OCI-LY7 (cell line): ENCODE results near the gene GAMT. TPM values are rescaled to one million over a fixed set of nuclear protein-coding genes. Genes with fewer than 3 reads are reported as not detected.

Experiments used
- BruUV-seq: library from RNA; stranded (reverse); fragments of 400-500 nt; replicated peaks from 2 replicates; lab custom pipeline; 2021; lab: Mats Ljungman, UMichigan
- CTCF ChIA-PET: fragments of 300-600 bp; sonication (Branson Sonifier 250); formaldehyde crosslinking; loops from one replicate; lab custom pipeline; 2022; ENCODE audit warnings: antibody characterized with exemption; ENCODE audit not compliant: unreplicated experiment; lab: Charles Lee
- POLR2A ChIA-PET: fragments of 300-600 bp; sonication (Branson Sonifier 250); formaldehyde crosslinking; loops from one replicate; lab custom pipeline; 2022; ENCODE audit warnings: antibody characterized with exemption; lab: Charles Lee
- DNase-seq: peaks from one replicate; pipeline ENCODE4 v3.0.0-alpha.2; 2015; ENCODE audit warnings: low spot score
- H2AFZ ChIP-seq: fragments of 200-600 bp; sonication (generic), shearing (Covaris generic); 2 replicates; pipeline ENCODE4 v1.6.1; 2014; ENCODE audit warnings: mild to moderate bottlenecking, antibody characterized with exemption, low read length, moderate library complexity
- H3K27ac ChIP-seq: fragments of 200-600 bp; sonication (generic); 2 replicates; pipeline ENCODE4 v1.5.1; 2014; ENCODE audit warnings: mixed run types, low read depth, mild to moderate bottlenecking, moderate library complexity, low read length, inconsistent platforms; ENCODE audit not compliant: poor library complexity, severe bottlenecking
- H3K36me3 ChIP-seq: fragments of 200-600 bp; sonication (generic); 2 replicates; pipeline ENCODE4 v1.6.1; 2014; ENCODE audit warnings: mild to moderate bottlenecking, antibody characterized with exemption, low read length, moderate library complexity, mixed read lengths; ENCODE audit not compliant: insufficient read depth
- H3K4me1 ChIP-seq: fragments of 200-600 bp; sonication (generic); 2 replicates; pipeline ENCODE4 v1.5.1; 2014; ENCODE audit warnings: mild to moderate bottlenecking, low read length; ENCODE audit not compliant: insufficient read depth, poor library complexity, severe bottlenecking
- H3K4me2 ChIP-seq: fragments of 200-600 bp; sonication (generic); 2 replicates; pipeline ENCODE4 v1.6.1; 2014; ENCODE audit warnings: mild to moderate bottlenecking, low read length
- H3K4me3 ChIP-seq: fragments of 200-600 bp; sonication (generic); 2 replicates; pipeline ENCODE4 v1.5.1; 2014; ENCODE audit warnings: mild to moderate bottlenecking, low read depth, low read length; ENCODE audit not compliant: poor library complexity, severe bottlenecking
- H3K79me2 ChIP-seq: fragments of 200-600 bp; sonication (generic); 2 replicates; pipeline ENCODE4 v1.6.1; 2016; ENCODE audit warnings: low read depth, mild to moderate bottlenecking, low read length, moderate library complexity, mixed read lengths; ENCODE audit not compliant: insufficient read depth
- H3K9me2 ChIP-seq: fragments of 200-600 bp; sonication (generic); 2 replicates; pipeline ENCODE4 v1.6.1; 2016; ENCODE audit warnings: mild to moderate bottlenecking, low read length, mixed read lengths; ENCODE audit not compliant: insufficient read depth
- H3K9me3 ChIP-seq: fragments of 200-600 bp; sonication (generic); 2 replicates; pipeline ENCODE4 v1.6.1; 2014; ENCODE audit warnings: mild to moderate bottlenecking, mixed run types, low read length, mixed read lengths
- H4K20me1 ChIP-seq: fragments of 200-600 bp; sonication (generic); 2 replicates; pipeline ENCODE4 v1.6.1; 2014; ENCODE audit warnings: mild to moderate bottlenecking, antibody characterized with exemption, low read length, moderate library complexity, mixed read lengths; ENCODE audit not compliant: insufficient read depth
- EZH2phosphoT487 ChIP-seq: fragments of 200-600 bp; sonication (generic); IDR thresholded peaks from 2 replicates; pipeline ENCODE4 v1.6.1; 2018; ENCODE audit warnings: low read depth, borderline replicate concordance, mild to moderate bottlenecking, mixed run types, antibody characterized with exemption, low read length, moderate library complexity, mixed read lengths
- intact Hi-C: fragments of 100-400 bp; cut with micrococcal nuclease; formaldehyde crosslinking; loops from one replicate; pipeline ENCODE4 v1.10.0; 2022; ENCODE audit not compliant: unreplicated experiment
- total RNA-seq, 2 experiments: library from RNA; depleted of rRNA in 1 of 2; stranded (reverse); fragments of >200 nt in 1 of 2; shearing (Covaris generic) in 1 of 2; gene quantifications; 2 replicates each; pipeline ENCODE4 v1.2.3, GENCODE V29; 2014 to 2022
- TF ChIP-seq, protein P1 (sequence below): fragments of 200-600 bp; sonication (generic); conservative IDR thresholded peaks from 2 replicates; pipeline ENCODE4 v1.5.1; 2014; ENCODE audit warnings: mild to moderate bottlenecking, antibody characterized with exemption, low read length, moderate library complexity, mixed read lengths

GAMT gene
- total RNA-seq, 2 experiments from 2014 or later = 14.4 to 27.5 TPM

DNA sequence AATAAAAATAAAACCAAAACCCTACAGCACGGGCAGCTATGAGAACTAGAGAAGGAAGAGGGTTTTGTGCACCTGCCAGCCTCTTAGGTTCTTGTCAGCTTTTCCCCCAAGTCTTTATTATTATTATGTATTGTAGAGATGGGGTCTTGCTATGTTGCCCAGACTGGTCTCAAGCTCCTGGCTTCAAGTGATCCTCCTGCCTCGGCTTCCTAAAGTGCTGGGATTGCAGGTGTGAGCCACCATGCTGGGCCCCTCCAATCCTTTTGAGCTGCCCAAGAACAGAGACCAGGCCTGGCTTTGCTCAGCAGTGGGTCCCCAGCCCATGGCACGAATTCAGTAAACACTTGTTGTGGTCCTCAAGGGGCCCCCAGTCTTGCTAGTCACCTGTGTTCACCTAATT lies 19.1 kb downstream of the GAMT start:
- H4K20me1 ChIP-seq = no peaks in the 10 kb centered on the region
- ChIA-PET CTCF (no interaction called here), POLR2A (interaction anchor here (0.6 kb wide), 1 partner anchor 26 kb away, joined by 5 read pairs; no protein-coding TSS in a partner anchor)
- DNase-seq = no peak
- peaks cover 11% of the 10 kb centered on the region for H3K4me1 ChIP-seq
- TF ChIP-seq EZH2phosphoT487 = no peak
- TF ChIP-seq, protein P1, sequence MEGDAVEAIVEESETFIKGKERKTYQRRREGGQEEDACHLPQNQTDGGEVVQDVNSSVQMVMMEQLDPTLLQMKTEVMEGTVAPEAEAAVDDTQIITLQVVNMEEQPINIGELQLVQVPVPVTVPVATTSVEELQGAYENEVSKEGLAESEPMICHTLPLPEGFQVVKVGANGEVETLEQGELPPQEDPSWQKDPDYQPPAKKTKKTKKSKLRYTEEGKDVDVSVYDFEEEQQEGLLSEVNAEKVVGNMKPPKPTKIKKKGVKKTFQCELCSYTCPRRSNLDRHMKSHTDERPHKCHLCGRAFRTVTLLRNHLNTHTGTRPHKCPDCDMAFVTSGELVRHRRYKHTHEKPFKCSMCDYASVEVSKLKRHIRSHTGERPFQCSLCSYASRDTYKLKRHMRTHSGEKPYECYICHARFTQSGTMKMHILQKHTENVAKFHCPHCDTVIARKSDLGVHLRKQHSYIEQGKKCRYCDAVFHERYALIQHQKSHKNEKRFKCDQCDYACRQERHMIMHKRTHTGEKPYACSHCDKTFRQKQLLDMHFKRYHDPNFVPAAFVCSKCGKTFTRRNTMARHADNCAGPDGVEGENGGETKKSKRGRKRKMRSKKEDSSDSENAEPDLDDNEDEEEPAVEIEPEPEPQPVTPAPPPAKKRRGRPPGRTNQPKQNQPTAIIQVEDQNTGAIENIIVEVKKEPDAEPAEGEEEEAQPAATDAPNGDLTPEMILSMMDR = no peak
- H3K36me3 ChIP-seq = peaks cover 13% of the 10 kb centered on the region; the same call in 1 of the 2 replicates
- no peak overlapping the region for H2AFZ ChIP-seq
- no peak overlapping the region for H3K4me2 ChIP-seq
- intact Hi-C loops = loop anchor here (2.0 kb wide), 2 partner anchors 25 to 27 kb away; partner anchors contain the start of gene DAZAP1
- no peak overlapping the region for H3K4me3 ChIP-seq
- H3K9me2 ChIP-seq = no peaks in the 10 kb centered on the region
- BruUV-seq = no TSS peak
- peaks cover 19% of the 10 kb centered on the region for H3K79me2 ChIP-seq
- no peaks in the 10 kb centered on the region for H3K9me3 ChIP-seq
- H3K27ac ChIP-seq = no peak overlapping the region

DNA sequence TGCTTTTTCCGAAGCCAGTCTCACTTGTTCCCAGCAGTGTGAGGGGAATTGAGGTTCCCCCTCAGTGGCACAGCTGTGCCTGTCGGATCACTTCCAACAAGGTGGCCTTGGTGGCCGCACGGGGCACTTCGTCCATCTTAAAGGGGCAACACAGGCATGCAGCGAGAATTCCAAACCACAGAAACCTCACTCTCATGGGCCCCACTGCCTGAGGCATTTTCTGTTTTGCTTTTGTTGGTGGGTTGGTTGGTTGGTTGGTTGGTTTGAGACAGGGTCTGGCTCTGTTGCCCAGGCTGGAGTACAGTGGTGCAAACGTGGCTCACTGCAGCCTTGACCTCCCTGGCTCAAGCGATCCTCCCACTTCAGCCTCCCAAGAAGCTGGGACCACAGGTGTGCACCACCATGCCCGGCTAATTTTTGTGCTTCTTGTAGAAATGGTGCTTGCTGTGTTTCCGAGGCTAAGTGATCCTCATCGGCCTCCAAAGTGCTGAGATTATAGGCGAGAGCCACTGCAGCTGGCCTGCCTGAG lies 21.3 kb downstream of the GAMT start:
- no peak overlapping the region for H3K4me2 ChIP-seq
- H3K27ac ChIP-seq = no peak overlapping the region
- BruUV-seq = no TSS peak
- H3K4me3 ChIP-seq = no peak overlapping the region
- no peak for TF ChIP-seq EZH2phosphoT487
- TF ChIP-seq, protein P1 = no peak
- H4K20me1 ChIP-seq = no peaks in the 10 kb centered on the region
- H2AFZ ChIP-seq = no peak overlapping the region
- no peaks in the 10 kb centered on the region for H3K9me3 ChIP-seq
- DNase-seq = no peak
- no peaks in the 10 kb centered on the region for H3K9me2 ChIP-seq
- ChIA-PET CTCF (no interaction called here), POLR2A (no interaction called here)
- H3K4me1 ChIP-seq = peaks cover 9% of the 10 kb centered on the region
- peaks cover 11% of the 10 kb centered on the region for H3K79me2 ChIP-seq
- peaks cover 9% of the 10 kb centered on the region; the same call in 1 of the 2 replicates for H3K36me3 ChIP-seq
- intact Hi-C loops = no loop called here

DNA sequence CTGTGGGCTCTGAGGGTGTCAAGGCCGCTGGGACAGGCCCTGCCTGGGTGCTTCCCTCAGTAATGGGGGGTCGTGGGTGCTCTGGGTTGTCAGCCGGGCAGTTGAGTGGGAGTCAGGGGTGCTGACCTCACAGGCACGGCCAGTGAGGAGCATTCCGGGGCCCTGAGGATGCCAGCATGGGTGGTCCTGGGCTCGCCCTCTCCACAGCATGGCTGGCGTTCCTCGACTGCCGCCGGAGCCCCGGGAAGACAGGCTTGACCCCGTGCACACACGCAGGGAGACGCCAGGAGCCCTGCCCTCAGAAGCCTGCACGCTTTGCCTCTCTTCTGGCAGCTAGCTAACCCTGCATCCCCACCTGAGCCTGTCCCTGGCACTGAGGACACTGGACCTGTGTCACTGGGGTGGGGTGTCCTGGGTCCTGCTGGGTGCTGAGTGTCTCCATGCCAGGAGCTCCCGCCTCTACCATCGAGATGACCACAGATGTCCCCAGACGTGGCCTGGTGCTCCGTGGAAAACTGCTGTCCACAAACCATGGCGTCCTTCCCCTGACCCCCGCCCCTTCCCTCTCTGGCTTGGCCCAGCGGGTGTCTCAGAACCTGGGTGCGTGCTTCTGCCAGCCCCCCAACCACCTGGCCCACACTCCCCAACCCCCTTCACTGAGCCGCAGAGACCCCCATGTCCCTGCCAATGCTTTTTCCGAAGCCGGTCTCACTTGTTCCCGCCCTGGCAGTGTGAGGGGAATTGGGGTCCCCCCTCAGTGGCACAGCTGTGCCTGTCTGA lies 22.0 kb downstream of the GAMT start:
- CTCF ChIA-PET = no interaction called here

More for the DNA sequence above, 22.0 kb downstream of the GAMT start:
- no TSS peak for BruUV-seq
- no peaks in the 10 kb centered on the region for H3K9me2 ChIP-seq
- no peaks in the 10 kb centered on the region for H4K20me1 ChIP-seq
- H3K9me3 ChIP-seq = no peaks in the 10 kb centered on the region
- peaks cover 5% of the 10 kb centered on the region for H3K4me1 ChIP-seq
- H3K4me2 ChIP-seq = no peak overlapping the region
- no peak overlapping the region for H2AFZ ChIP-seq
- H3K79me2 ChIP-seq = peaks cover 4% of the 10 kb centered on the region
- TF ChIP-seq, protein P1 = no peak
- TF ChIP-seq EZH2phosphoT487 = no peak
- POLR2A ChIA-PET = no interaction called here
- no peak overlapping the region for H3K4me3 ChIP-seq
- no peak overlapping the region for H3K27ac ChIP-seq
- intact Hi-C loops = no loop called here
- no peak for DNase-seq
- H3K36me3 ChIP-seq = peaks cover 12% of the 10 kb centered on the region; the same call in 1 of the 2 replicates
